Activated CD8-positive, alpha-beta memory T cell treated with anti-CD3 and anti-CD28 coated beads, Interleukin-2, amount 10 ng/mL, durations not matched to agents 7 days and 5 days (primary cell): ENCODE results near the gene CEP112. TPM values are rescaled to one million over a fixed set of nuclear protein-coding genes. Genes with fewer than 3 reads are reported as not detected.

ENCODE experiments used
- ATAC-seq: fragments of 150-1000 bp; cut with Tn5 transposase; one replicate; pipeline ENCODE4 v1.10.0; 2021; ENCODE audit warnings: moderate library complexity
- CTCF ChIA-PET: fragments of 350-600 bp; sonication (Branson Sonifier 250); formaldehyde crosslinking; loops from one replicate; lab custom pipeline; 2021; ENCODE audit warnings: antibody characterized with exemption; lab: Charles Lee
- DNase-seq: peaks from one replicate; pipeline ENCODE4 v3.0.0-alpha.2; 2020
- H3K27ac Mint-ChIP-seq: one replicate; pipeline ENCODE4 v1.8.0; 2021; ENCODE audit warnings: mild to moderate bottlenecking, mixed read lengths
- H3K27me3 Mint-ChIP-seq: one replicate; pipeline ENCODE4 v1.8.0; 2021; ENCODE audit warnings: mixed read lengths
- H3K36me3 Mint-ChIP-seq: one replicate; pipeline ENCODE4 v1.8.0; 2021; ENCODE audit warnings: mild to moderate bottlenecking, mixed read lengths
- H3K4me1 Mint-ChIP-seq: one replicate; pipeline ENCODE4 v1.8.0; 2021; ENCODE audit warnings: mixed read lengths
- H3K4me3 Mint-ChIP-seq: one replicate; pipeline ENCODE4 v1.8.0; 2021; ENCODE audit warnings: mild to moderate bottlenecking, moderate library complexity, mixed read lengths
- H3K9me3 Mint-ChIP-seq: one replicate; pipeline ENCODE4 v1.8.0; 2022; ENCODE audit warnings: low read depth, mixed read lengths
- total RNA-seq, 2 experiments: library from RNA; stranded (reverse); gene quantifications; one replicate each; pipeline ENCODE4 v1.2.3, GENCODE V29; 2021

The CEP112 gene
- total RNA-seq, 2 experiments from 2014 or later: 3.1 to 5.0 TPM

DNA sequence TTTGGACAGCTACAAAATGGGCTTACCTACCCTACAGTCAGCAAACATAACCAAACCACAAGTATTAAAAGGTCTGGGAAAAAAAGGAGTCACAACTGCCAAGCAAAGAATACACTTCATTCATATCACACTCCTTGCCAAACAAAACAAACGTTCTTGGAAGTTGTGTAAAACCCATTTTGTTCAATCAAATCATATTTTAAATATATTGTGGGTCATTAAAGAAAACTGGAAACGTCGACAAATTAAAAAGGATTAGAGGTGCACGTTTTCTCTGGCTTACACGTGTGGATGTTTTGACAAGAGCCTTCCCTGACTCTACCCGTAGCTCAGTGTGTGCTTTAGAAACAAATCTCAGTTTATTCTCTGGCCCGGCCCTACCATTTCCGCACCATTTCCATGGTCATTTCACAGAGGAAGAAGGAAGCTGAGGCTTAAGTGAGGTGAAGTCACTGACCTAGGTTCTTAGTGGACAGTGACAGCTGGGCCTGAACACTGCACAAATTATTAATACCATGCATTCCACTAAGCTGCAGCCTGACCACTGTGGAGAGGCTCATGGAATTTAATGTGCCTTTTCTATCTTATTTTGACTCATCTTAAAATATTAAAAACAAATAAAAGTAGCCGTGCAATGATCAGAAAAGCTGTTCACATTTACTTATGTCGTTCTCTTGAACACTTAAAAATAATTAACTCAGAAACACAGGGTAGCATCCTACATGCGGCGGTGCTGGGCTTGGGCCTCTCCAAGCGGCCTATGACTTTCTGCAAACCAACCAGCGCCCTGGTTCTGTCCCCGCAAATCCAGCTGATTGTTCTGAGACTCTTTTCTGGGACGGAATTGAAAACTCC is 968 bp downstream of the CEP112 start:
- ATAC-seq (no peak), DNase-seq (no peak)
- Mint-ChIP-seq H3K36me3 (no peaks in the 10 kb centered on the region), H3K27ac (peak overlapping the region; percentile 68), H3K4me1 (peaks cover 12% of the 10 kb centered on the region), H3K4me3 (peak overlapping the region; percentile 84), H3K27me3 (no peaks in the 10 kb centered on the region), H3K9me3 (no peaks in the 10 kb centered on the region)
- CTCF ChIA-PET: interaction anchor here (1.8 kb wide), 1 partner anchor 376 kb away, joined by 4 read pairs; no protein-coding TSS in a partner anchor

DNA sequence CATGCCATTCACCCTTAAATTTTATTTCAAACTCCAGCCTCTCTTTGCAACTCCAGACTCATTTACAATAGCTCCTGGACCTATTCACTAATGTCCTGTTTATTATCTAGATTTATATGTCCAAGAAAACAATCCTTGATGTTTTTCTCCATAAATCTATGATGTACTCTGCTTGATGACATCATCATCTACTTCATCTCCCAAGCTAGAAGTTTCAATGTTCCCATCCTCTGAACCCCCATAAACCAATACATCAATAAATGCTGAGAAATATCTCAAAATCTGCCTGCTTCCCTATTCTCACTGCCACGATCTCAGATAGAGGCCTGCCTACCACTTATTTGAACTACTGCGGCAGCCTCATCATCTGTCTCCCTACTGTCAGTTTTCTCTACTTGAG is 4.2 kb downstream of the CEP112 start:
- H3K9me3 Mint-ChIP-seq: peaks cover 2% of the 10 kb centered on the region

GRCh38 chr17:66185862-66186261 is 6.1 kb downstream of the CEP112 start:
- peaks cover 2% of the 10 kb centered on the region for H3K9me3 Mint-ChIP-seq
- H3K4me3 Mint-ChIP-seq: no peak overlapping the region
- ATAC-seq (no peak), DNase-seq (no peak)
- peaks cover 4% of the 10 kb centered on the region for H3K27me3 Mint-ChIP-seq
- CTCF ChIA-PET: no interaction called here
- H3K27ac Mint-ChIP-seq: no peak overlapping the region
- H3K36me3 Mint-ChIP-seq: peaks cover 5% of the 10 kb centered on the region
- H3K4me1 Mint-ChIP-seq: peaks cover 3% of the 10 kb centered on the region

More for the DNA sequence above, 4.2 kb downstream of the CEP112 start:
- DNase-seq (no peak), ATAC-seq (no peak)
- peaks cover 3% of the 10 kb centered on the region for H3K36me3 Mint-ChIP-seq
- H3K4me1 Mint-ChIP-seq: peaks cover 12% of the 10 kb centered on the region
- CTCF ChIA-PET: interaction anchor here (0.6 kb wide), 1 partner anchor 968 kb away, joined by 3 read pairs; no protein-coding TSS in a partner anchor
- H3K4me3 Mint-ChIP-seq: no peak overlapping the region
- no peak overlapping the region for H3K27ac Mint-ChIP-seq
- H3K27me3 Mint-ChIP-seq: peaks cover 4% of the 10 kb centered on the region

DNA sequence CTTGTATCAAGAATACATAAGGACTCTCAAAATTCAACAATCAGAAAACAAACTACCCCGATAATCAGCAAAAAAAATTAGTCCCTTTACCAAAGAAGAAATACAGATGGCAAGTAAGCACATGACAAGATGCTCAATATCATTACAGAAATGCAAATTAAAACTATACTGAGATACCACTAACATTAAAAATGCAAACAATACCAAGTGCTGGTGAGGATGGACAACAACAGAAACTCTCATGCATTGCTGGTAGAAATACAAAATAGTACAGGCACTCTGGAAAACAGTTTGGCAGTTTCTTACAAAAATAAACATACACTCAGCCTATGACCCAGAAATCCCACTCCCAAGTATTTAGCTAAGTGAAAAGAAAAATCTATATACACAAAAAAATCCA is 7.5 kb downstream of the CEP112 start:
- CTCF ChIA-PET: no interaction called here
- Mint-ChIP-seq H3K36me3 (peaks cover 5% of the 10 kb centered on the region), H3K9me3 (peaks cover 2% of the 10 kb centered on the region), H3K4me1 (no peaks in the 10 kb centered on the region), H3K27ac (no peak overlapping the region), H3K27me3 (peaks cover 4% of the 10 kb centered on the region), H3K4me3 (no peak overlapping the region)
- ATAC-seq (no peak), DNase-seq (no peak)

DNA sequence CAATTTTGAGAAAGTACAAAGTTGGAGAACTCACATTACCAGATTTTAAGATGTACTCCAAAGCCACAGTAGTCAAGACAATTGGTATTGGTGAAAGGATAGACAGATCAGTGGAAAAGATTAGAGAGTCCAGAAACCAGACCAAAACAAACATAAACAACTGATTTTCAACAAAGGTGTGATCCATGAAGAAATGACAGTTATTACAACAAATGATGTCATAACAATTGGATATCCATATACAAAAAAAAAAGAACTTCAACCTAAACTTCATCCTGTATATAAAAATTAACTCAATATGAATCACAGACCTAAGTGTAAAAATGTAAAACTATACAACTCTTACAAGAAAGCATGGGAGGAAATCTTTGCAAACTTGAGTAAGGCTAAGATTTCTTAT is 8.4 kb downstream of the CEP112 start:
- no peak overlapping the region for H3K27ac Mint-ChIP-seq
- H3K36me3 Mint-ChIP-seq: peaks cover 5% of the 10 kb centered on the region
- H3K4me1 Mint-ChIP-seq: no peaks in the 10 kb centered on the region
- DNase-seq (no peak), ATAC-seq (no peak)
- H3K27me3 Mint-ChIP-seq: peaks cover 4% of the 10 kb centered on the region
- no peak overlapping the region for H3K4me3 Mint-ChIP-seq
- H3K9me3 Mint-ChIP-seq: peaks cover 2% of the 10 kb centered on the region
- CTCF ChIA-PET: no interaction called here

DNA sequence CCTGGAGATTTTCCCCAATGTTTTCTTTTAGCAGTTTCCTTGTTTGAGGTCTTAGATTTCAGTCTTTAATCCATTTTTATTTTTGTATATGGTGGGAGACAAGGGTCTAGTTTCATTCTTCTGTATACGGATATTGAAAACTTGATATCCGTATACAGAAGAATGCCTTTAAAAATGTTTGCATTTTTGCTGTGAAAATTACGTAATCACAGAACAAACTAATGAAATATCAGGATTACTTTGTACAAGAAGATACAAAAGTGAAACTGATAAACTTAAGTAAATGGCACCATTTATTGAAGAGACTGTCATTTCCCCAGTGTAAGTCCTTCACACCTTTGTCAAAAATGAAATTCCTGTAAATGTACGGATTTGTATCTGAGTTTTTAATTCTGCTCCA is 13.3 kb downstream of the CEP112 start:
- ATAC-seq: no peak
- no peak for DNase-seq
- Mint-ChIP-seq H3K36me3 (peaks cover 2% of the 10 kb centered on the region), H3K4me3 (no peak overlapping the region), H3K27ac (no peak overlapping the region), H3K4me1 (no peaks in the 10 kb centered on the region), H3K9me3 (no peaks in the 10 kb centered on the region), H3K27me3 (no peaks in the 10 kb centered on the region)
- CTCF ChIA-PET: no interaction called here

- no peaks in the 10 kb centered on the region for H3K4me1 Mint-ChIP-seq
- H3K27ac Mint-ChIP-seq: no peak overlapping the region
- no peak overlapping the region for H3K4me3 Mint-ChIP-seq
- no peak for ATAC-seq
- no peak for DNase-seq
- H3K9me3 Mint-ChIP-seq: no peaks in the 10 kb centered on the region
- H3K36me3 Mint-ChIP-seq: peaks cover 2% of the 10 kb centered on the region
- CTCF ChIA-PET: no interaction called here
- H3K27me3 Mint-ChIP-seq: no peaks in the 10 kb centered on the region
Measured at GRCh38 chr17:66177048-66177447, 14.9 kb downstream of the CEP112 start.

- H3K27ac Mint-ChIP-seq: no peak overlapping the region
- no peak overlapping the region for H3K4me3 Mint-ChIP-seq
- no peaks in the 10 kb centered on the region for H3K27me3 Mint-ChIP-seq
- ATAC-seq (no peak), DNase-seq (no peak)
- no peaks in the 10 kb centered on the region for H3K4me1 Mint-ChIP-seq
- H3K9me3 Mint-ChIP-seq: no peaks in the 10 kb centered on the region
- CTCF ChIA-PET: no interaction called here
- no peaks in the 10 kb centered on the region for H3K36me3 Mint-ChIP-seq
Measured at GRCh38 chr17:66175892-66176291, 16.0 kb downstream of the CEP112 start.

- DNase-seq: no peak
- H3K36me3 Mint-ChIP-seq: no peaks in the 10 kb centered on the region
- no peaks in the 10 kb centered on the region for H3K9me3 Mint-ChIP-seq
- H3K27ac Mint-ChIP-seq: no peak overlapping the region
- no peak for ATAC-seq
- H3K4me3 Mint-ChIP-seq: no peak overlapping the region
- CTCF ChIA-PET: no interaction called here
- H3K27me3 Mint-ChIP-seq: no peaks in the 10 kb centered on the region
- H3K4me1 Mint-ChIP-seq: no peaks in the 10 kb centered on the region
Measured at GRCh38 chr17:66172691-66173223, 19.2 kb downstream of the CEP112 start.

DNA sequence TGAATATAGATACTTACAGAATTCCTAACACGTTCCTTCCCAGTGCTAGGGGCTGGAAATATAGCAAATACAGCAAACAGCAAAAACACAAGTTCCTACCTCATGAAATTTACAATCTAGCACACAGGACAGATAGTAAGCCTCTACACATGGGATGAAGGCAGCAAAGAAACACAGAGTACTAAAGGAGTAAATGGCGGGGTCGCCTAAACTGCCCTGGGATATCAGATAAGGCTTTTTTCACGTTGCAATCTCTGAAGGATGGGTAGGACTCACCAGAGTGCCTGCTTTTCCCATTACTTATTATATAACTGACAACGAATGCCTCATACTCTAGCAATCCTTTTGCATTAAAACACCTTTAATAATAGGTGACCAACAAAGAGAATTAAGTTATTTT is 19.8 kb downstream of the CEP112 start:
- CTCF ChIA-PET: no interaction called here
- Mint-ChIP-seq H3K36me3 (no peaks in the 10 kb centered on the region), H3K27me3 (no peaks in the 10 kb centered on the region), H3K4me3 (no peak overlapping the region), H3K27ac (no peak overlapping the region), H3K4me1 (no peaks in the 10 kb centered on the region), H3K9me3 (no peaks in the 10 kb centered on the region)
- ATAC-seq (no peak), DNase-seq (no peak)

- H3K4me1 Mint-ChIP-seq: no peaks in the 10 kb centered on the region
- H3K4me3 Mint-ChIP-seq: no peak overlapping the region
- no peak overlapping the region for H3K27ac Mint-ChIP-seq
- no peaks in the 10 kb centered on the region for H3K36me3 Mint-ChIP-seq
- H3K9me3 Mint-ChIP-seq: no peaks in the 10 kb centered on the region
- CTCF ChIA-PET: no interaction called here
- DNase-seq: no peak
- ATAC-seq: no peak
- H3K27me3 Mint-ChIP-seq: no peaks in the 10 kb centered on the region
Measured at GRCh38 chr17:66171692-66172091, 20.2 kb downstream of the CEP112 start.

DNA sequence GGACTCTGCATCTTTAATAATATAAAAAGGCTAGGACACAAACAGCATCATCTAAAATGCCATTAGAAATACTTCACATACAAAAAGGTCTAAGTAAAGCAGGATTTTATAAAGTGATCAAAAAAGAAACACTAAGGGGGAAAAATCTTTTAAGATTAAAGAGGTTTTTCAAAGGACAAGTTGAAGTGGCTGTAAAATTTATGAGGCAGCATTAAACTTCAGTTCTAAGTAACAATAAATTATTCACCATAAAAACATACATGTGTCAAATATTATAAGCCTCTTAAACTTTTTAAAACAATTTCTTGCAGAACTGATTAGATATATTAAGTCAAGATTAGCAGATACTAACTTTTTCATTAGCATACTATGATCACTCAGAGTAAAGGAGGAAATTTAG is 20.8 kb downstream of the CEP112 start:
- H3K4me3 Mint-ChIP-seq: no peak overlapping the region
- no peaks in the 10 kb centered on the region for H3K4me1 Mint-ChIP-seq
- DNase-seq (no peak), ATAC-seq (no peak)
- H3K27me3 Mint-ChIP-seq: no peaks in the 10 kb centered on the region
- H3K27ac Mint-ChIP-seq: no peak overlapping the region
- CTCF ChIA-PET: no interaction called here
- no peaks in the 10 kb centered on the region for H3K36me3 Mint-ChIP-seq
- no peaks in the 10 kb centered on the region for H3K9me3 Mint-ChIP-seq

- Mint-ChIP-seq H3K4me1 (no peaks in the 10 kb centered on the region), H3K9me3 (no peaks in the 10 kb centered on the region), H3K27ac (no peak overlapping the region), H3K4me3 (no peak overlapping the region), H3K36me3 (no peaks in the 10 kb centered on the region), H3K27me3 (no peaks in the 10 kb centered on the region)
- ATAC-seq (no peak), DNase-seq (no peak)
- CTCF ChIA-PET: interaction anchor here (1.3 kb wide), 1 partner anchor 938 kb away, joined by 3 read pairs; no protein-coding TSS in a partner anchor
Measured at GRCh38 chr17:66169839-66170238, 22.1 kb downstream of the CEP112 start.

DNA sequence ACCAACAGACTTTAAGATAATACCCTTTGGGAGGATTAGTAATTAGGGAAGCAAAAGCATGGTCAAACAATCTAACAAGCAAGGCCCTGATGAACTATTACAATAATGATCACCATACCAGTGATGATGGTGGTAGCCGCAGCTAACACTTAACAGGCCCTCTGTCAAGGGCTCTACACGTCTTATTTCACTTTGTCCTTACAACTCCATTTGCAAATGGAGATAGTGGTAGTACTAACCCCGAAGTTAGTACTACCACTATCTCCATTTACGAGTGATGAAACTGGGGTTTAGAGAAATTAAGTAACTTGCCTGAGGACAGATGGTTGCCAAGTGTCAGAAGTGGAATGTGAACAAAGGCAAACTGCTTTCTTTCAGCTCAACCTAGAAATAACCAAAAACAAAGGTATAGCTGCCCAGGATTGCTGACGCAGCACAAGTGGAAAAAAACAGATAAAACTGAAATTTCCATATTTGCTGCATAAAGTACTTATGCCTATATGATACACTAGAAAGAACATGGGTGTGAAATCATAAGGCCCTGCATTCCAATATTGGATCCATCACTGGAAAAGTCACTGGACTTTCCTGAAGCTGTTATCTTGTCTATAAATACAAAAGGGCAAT is 24.6 kb downstream of the CEP112 start:
- Mint-ChIP-seq H3K36me3 (no peaks in the 10 kb centered on the region), H3K9me3 (no peaks in the 10 kb centered on the region), H3K4me3 (no peak overlapping the region), H3K4me1 (no peaks in the 10 kb centered on the region), H3K27me3 (no peaks in the 10 kb centered on the region), H3K27ac (no peak overlapping the region)
- DNase-seq (no peak), ATAC-seq (no peak)
- CTCF ChIA-PET: interaction anchor here (2.0 kb wide), 1 partner anchor 872 kb away, joined by 6 read pairs; no protein-coding TSS in a partner anchor
